SU-DHL-6 (cell line): ENCODE data around the gene MIX23.

ENCODE experiments used
- EZH2phosphoT487 ChIP-seq: fragments of 200-600 bp; sonication (generic), shearing (Covaris generic); conservative IDR thresholded peaks from 2 replicates; pipeline ENCODE4 v1.6.1; 2018; ENCODE audit warnings: mild to moderate bottlenecking, antibody characterized with exemption, low read length, moderate library complexity, mixed read lengths
- TF ChIP-seq, protein P1 (sequence below): fragments of 200-600 bp; sonication (generic); IDR thresholded peaks from one replicate; pipeline ENCODE4 v1.5.1; 2017; ENCODE audit warnings: antibody characterized with exemption, mild to moderate bottlenecking, low read length, moderate library complexity; ENCODE audit not compliant: insufficient read depth, poor library complexity, severe bottlenecking

DNA sequence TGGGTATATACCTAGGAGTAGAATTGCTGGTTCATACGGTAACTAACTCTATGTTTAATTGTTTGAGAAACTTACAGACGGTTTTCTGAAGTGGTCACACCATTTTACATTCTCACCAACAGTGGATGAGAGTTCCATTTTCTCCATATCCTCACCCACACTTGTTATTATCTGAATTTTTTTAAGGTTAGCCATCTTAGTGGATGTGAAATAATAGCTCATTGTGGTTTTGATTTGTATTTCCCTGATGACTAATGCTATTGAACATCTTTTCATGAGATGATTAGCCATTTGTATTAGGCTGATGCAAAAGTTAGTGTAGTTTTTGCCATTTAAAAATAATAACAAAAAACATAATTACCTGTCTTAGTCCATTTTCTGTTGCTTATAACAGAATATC, 39.4 kb downstream of the MIX23 start:
- TF ChIP-seq, protein P1, sequence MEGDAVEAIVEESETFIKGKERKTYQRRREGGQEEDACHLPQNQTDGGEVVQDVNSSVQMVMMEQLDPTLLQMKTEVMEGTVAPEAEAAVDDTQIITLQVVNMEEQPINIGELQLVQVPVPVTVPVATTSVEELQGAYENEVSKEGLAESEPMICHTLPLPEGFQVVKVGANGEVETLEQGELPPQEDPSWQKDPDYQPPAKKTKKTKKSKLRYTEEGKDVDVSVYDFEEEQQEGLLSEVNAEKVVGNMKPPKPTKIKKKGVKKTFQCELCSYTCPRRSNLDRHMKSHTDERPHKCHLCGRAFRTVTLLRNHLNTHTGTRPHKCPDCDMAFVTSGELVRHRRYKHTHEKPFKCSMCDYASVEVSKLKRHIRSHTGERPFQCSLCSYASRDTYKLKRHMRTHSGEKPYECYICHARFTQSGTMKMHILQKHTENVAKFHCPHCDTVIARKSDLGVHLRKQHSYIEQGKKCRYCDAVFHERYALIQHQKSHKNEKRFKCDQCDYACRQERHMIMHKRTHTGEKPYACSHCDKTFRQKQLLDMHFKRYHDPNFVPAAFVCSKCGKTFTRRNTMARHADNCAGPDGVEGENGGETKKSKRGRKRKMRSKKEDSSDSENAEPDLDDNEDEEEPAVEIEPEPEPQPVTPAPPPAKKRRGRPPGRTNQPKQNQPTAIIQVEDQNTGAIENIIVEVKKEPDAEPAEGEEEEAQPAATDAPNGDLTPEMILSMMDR, result no peak
- no peak for TF ChIP-seq EZH2phosphoT487
